ENCODE data around the gene RNF20. TPM values are rescaled to one million over a fixed set of nuclear protein-coding genes. Genes with fewer than 3 reads are reported as not detected.

RNF20 gene
- total and polyA plus RNA-seq, 2 of the 13 experiments (the other 11 are each of a cell fraction or from before 2014, with no cell fraction given): 12.7 to 37.6 TPM

- CTCF ChIA-PET (ENCODE audit: low intra/inter-chr PET ratio, low total read pairs): no interaction called here
- in situ Hi-C loops (cut with HindIII; ENCODE audit: extremely low pct_ligation_motif_present, low pct_unique_long_range_greater_than_20kb) (no loop called here), intact Hi-C loops (cut with micrococcal nuclease; ENCODE audit: unreplicated experiment) (no loop called here)
- TF ChIP-seq GZF1 (CRISPR knock-in tag; IDR thresholded peaks at IDR 0.05) (no peak), EP300 (IDR thresholded peaks at IDR 0.05; ENCODE audit: low read depth in 2 of 2, low read length in 2 of 2) (no peak), EP300 (CRISPR knock-in tag; IDR thresholded peaks at IDR 0.05; ENCODE audit: borderline replicate concordance) (no peak), DNMT1 (CRISPR knock-in tag; IDR thresholded peaks at IDR 0.05) (no peak), ZNF335 (CRISPR knock-in tag; IDR thresholded peaks at IDR 0.05) (no peak), ZNF180 (CRISPR knock-in tag; IDR thresholded peaks at IDR 0.05; ENCODE audit: borderline replicate concordance, low read depth) (no peak), ZNF83 (CRISPR knock-in tag; IDR thresholded peaks at IDR 0.05; ENCODE audit: borderline replicate concordance) (no peak), IKZF4 (CRISPR knock-in tag; IDR thresholded peaks at IDR 0.05; ENCODE audit: borderline replicate concordance, low read depth, not compliant biosample characterization) (no peak), ZNF660 (CRISPR knock-in tag; IDR thresholded peaks at IDR 0.05; ENCODE audit: borderline replicate concordance, low read depth) (no peak), HNRNPUL1 (IDR thresholded peaks at IDR 0.05; ENCODE audit: low read depth, low read length) (no peak), HINFP (CRISPR knock-in tag; IDR thresholded peaks at IDR 0.05; ENCODE audit: low read depth) (no peak), ARNT (IDR thresholded peaks at IDR 0.05) (no peak), ATF7 (IDR thresholded peaks at IDR 0.05) (no peak), ATF7 (CRISPR knock-in tag; IDR thresholded peaks at IDR 0.05) (no peak)
- Histone ChIP-seq H3K27ac (ENCODE audit: extremely low read length, insufficient read depth, low read length) (no peak overlapping the region), H3K4me1 (ENCODE audit: insufficient read depth, low read length) (peaks cover 9% of the 10 kb centered on the region), H3K4me3 (replicated peaks in 1 of 3; ENCODE audit: insufficient read depth in 1 of 3, low read depth in 2 of 3, low read length in 3 of 3) (no peak overlapping the region), H2AFZ (ENCODE audit: low read length) (no peak overlapping the region), H3K4me2 (ENCODE audit: low read depth, low read length) (no peak overlapping the region), H3K27me3 (ENCODE audit: control insufficient read depth in 1 of 2, insufficient read depth in 2 of 2, low read length in 2 of 2) (peaks cover 0 to 6% of the 10 kb centered on the region in 2 experiments; a peak in 1 of 5 replicates), H3K9ac (ENCODE audit: insufficient read depth, low read depth, low read length) (no peak overlapping the region), H3K9me3 (ENCODE audit: low read length) (no peaks in the 10 kb centered on the region), H3K36me3 (replicated peaks in 1 of 2; ENCODE audit: control insufficient read depth in 1 of 2, insufficient read depth in 2 of 2, low read length in 2 of 2) (no peaks in the 10 kb centered on the region), H3K79me2 (ENCODE audit: insufficient read depth, low read length) (no peaks in the 10 kb centered on the region), H4K20me1 (ENCODE audit: insufficient read depth, low read length) (no peaks in the 10 kb centered on the region)
- no TSS peak for BruUV-seq (replicated peaks)
- ATAC-seq (no peak), FAIRE-seq (no peak), DNase-seq (ENCODE audit: low spot score) (no peak)
- 41% methylated on average over 4 of the region's 4 CpGs for WGBS (ENCODE audit: low lambda C conversion rate)
- POLR2A ChIA-PET: no interaction called here
These were observed 24.1 kb upstream of the RNF20 start for GRCh38 chr9:101509572-101509971.

Measured in HepG2 (cell line).